T-helper 22 cell (primary cell): ENCODE results near the gene GNAI2.
A peak's percentile ranks its signal among the peaks of the same experiment; 100 is the strongest.
"Not testable (repeated sequence)": the region's sequence is repeated elsewhere in the genome, so short reads cannot be mapped to it uniquely, and the experiment has no call there.

Source experiments
- DNase-seq: peaks from one replicate; pipeline ENCODE4 v3.0.0-alpha.2; 2020; ENCODE audit warnings: low read depth

GNAI2 gene

DNA sequence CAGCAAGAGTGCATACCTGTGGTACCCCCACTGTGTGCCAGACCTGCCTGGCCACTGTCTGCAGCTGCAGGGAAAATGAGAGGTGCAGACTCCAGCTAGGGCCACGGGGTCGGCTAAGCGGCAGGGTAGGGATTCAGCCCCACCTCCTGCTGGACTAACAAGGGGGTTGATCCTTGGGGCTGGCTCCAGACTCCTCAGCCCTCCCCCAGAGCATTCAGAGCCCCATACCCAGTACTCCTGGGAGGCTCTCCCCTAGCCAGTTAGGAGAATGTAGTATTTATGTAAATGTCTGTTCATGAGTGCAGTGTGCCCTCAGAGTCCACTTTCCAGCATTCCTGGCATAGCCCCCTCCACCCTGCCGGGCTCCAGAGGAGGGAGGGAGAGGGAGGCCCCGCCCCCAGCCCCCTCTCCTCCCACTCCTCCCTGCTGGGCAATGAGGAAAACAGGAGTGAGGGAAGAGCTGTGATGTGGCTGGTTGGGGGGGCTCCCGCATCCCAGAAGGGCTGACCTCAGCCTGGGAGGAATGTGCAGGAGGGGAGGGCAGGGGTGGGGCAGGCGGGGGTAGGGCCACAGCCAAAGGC, 28.5 kb downstream of the GNAI2 start:
- DNase-seq: no peak

DNA sequence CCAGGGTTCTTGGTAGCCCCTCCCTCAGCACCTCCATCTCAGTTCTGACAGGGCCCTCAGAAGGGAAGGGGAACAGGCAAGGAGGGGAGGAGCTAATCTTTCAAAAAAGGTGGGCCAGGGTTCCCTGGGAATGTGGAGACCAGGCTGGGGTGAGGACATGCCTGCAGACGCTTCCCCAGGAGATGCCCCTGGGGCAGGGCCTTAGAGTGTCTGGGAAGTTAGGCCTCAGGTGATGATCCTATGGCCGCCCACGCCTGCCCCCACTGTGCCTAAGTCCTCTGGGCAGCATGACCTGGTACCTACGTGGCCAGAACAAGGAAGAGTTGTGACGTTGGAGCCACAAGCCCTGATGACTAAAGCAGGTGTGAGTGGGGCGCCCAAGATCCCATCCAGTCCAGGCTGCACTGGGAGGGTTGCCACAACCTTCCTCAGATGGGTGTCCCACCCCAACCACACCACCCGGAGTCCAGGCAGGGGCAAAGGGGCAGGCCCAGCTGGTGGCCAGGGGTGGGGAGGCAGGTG, 29.0 kb downstream of the GNAI2 start:
- no peak for DNase-seq

DNA sequence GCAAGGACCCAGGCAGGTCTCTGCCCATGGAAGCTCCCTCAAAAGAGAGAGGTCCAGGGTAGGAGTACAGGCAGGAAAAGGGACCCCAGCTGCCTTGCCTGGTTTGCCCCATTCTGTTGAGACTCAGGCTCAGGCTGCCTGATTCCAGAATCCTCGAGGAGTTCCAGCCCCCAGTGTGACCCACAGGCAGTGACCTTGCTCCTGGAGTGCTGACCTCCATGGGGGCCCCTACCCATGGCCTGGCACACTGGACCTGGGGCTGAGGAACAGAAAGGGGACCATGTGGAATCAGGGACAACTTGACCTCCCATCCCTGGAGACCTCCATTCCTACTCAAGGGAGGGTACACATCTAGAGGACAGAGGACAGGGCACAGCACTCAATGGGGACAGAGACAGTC, 29.6 kb downstream of the GNAI2 start:
- DNase-seq: no peak

DNA sequence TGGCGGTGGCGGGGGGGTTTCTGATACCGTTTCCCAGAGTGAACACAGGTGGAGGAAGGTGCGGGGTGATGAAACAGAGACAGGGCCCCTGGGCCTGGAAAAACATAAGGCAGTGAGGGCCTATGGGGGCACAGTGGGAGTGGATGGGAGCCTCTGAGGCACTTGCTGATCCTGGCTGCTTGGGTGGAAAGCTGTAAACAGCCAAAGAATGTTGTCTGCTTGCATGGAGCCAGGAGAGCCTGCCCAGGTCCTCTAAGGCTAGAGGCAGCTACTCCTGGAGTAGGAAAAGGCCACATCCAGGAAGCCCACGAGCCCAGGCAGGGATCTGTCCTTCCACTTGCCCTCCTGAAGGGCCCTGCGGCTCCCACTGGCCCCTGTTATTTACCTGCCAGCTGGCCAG, 30.0 kb downstream of the GNAI2 start:
- no peak for DNase-seq

DNA sequence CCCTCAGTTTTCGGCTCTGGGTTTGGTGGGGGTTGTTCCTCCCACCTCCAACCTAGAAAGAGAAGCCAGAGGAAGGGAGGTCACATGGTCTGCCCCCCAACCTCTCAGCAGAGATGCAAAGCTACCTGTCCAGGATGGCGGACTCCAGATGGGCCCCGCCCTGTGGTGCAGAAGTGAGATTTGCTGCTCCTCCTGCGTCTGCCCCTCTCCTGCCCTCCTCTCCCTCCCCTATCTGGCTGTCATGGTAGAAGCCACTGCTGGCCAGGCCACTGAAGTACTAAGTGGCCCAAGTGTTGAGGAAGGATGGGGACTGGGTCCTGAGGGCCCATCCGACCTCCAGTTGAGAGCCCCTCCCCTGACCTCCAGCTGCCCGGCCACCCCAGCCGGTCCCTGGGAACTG, 30.8 kb downstream of the GNAI2 start:
- no peak for DNase-seq

DNA sequence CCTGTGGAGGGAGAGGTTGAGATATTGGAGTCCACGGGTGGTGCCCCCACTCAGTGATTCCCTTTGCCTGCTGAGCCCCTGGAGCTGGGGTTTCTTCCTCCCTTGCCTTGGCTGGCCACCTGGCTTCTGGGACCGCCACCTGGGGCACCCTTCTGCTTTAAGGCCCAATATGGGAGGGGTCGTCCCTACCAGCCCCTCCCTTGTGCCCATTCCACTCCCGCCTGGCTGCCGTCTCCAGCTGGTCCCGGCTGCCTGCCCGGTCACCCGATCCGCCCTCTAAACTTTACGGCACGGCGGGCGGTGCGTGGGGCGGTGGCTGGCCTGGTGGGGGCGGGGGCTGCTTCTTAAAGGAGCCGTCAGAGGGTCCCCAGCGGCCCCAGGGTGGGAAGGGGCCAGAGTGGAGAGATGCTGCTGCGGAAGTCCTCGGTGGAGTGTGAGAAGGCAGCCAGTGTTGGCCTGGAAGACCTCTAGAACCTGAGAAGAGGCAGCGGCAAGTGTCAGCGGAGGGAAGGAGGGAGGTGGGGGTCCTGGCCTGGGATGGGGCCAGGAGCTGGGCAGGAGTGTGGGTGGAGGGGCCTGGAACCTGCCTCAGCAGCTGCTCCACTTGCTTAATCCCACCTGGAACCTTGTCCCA, 31.4 kb downstream of the GNAI2 start:
- no peak for DNase-seq

DNA sequence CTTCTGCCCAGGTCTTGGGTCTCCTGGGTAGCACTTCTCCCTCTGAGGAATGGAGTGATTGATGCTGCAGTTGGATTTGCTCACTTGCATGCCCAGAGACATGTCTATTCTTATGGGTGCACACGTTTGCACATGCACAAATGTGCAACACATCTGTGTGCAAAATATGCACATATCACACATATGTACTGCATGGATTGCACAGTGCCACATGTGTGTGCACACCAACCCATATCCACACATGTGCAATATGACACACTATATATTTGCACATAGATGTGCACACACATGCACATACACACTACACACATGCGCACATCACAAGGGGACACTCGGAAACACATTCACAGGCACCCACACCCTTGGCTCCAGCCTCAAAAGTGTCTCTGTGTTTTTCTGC, 32.3 kb downstream of the GNAI2 start:
- no peak for DNase-seq

DNA sequence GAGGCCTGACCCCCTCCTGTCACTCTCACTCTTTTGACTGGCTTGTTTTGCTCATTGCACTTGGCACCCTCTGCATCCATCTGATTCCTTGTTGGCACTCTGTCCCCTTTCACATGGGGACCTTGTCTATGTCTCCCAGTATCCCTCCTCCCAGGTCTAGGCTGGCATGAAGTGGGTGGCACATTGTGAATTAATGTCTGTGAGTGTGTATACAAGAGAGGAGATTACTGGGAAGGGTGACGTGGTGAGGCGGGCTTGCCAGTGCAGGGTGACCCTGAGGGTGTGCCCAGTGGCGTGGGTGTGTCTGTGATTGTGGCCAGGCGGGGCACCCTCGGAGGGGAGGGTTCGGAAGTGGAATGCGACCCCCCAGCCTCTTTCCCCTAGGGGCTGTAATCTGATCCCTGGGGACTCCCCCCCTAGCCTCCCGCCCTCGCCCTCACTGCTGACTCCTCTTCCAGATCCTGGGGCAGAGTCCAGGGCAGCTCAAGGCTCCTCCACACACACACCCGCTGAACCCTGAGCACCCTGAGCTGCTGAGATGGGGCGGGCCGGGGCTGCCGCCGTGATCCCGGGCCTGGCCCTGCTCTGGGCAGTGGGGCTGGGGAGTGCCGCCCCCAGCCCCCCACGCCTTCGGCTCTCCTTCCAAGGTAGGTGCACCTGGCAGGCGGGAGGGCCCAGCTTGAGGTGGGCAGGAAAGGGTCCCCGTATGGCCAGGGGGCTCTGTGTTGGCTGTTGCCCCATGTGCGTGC, 32.9 kb downstream of the GNAI2 start, which contains the start of gene SEMA3B:
TSS of gene SEMA3B (plus strand) at position 445 of the 749 bp plus-strand sequence. CDS start at position 539, 94 bp downstream.
- DNase-seq: no peak

DNA sequence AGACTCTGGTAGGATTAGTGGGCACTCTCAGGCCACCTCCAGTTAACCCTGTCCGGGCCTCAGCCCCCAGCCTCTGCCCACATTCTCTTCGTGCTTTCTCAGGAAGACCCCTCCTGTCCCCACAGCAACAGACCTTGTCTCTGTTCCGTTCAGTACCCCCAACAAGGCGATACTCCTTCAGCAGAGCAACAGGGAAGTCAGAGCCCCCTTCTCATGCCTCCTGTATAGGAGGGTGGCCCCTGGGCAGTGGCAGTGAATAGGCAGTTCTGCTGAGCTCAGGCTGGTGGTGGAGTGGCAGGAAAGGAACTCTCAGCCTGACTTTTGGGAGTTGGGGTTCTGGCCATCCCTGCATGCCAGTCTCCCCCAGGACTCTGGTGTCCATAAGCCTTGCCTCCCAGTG, 33.5 kb downstream of the GNAI2 start:
- DNase-seq: no peak

DNA sequence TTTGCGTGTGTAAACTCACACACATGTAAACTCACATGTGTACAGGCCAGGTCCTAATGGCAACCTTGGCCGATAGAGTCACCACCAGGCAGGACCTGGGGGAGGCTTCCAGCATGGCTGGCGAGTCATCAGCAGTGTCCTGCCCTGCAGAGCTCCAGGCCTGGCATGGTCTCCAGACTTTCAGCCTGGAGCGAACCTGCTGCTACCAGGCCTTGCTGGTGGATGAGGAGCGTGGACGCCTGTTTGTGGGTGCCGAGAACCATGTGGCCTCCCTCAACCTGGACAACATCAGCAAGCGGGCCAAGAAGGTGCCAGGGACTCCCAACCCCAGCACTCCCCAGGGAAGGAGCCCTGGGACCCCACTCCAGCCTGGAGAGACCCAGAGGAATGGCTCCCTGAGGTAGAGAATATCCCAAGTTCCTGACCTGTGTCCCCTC, 34.0 kb downstream of the GNAI2 start:
- no peak for DNase-seq

DNA sequence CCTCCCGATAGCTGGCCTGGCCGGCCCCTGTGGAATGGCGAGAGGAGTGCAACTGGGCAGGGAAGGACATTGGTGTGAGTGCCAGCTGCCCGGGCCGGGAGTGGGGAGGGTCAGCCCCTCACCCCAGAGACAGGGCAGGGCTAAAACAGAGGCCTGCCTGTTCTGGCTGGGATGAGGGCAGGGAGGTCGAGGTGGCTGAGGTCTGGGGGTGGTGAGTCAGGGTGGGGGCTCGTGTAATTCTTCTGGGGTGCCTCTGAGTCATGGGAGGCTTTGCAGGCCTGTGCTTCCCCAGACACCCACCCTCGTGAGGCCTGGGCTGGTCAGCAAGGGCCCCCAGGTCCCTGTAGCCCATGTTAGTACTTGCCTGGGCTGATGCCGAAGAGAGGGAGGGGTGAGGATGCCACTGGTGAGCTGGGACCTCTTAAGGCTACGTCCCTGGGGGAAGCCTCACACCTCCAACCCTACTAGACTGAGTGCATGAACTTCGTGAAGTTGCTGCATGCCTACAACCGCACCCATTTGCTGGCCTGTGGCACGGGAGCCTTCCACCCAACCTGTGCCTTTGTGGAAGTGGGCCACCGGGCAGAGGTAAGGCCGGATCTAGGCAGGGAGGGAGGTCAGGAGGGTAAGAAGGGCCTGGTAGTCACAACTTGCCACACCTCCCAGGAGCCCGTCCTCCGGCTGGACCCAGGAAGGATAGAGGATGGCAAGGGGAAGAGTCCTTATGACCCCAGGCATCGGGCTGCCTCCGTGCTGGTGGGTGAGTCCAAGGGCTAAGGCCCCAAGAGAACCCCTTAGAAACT, 34.6 kb downstream of the GNAI2 start:
- DNase-seq: no peak

DNA sequence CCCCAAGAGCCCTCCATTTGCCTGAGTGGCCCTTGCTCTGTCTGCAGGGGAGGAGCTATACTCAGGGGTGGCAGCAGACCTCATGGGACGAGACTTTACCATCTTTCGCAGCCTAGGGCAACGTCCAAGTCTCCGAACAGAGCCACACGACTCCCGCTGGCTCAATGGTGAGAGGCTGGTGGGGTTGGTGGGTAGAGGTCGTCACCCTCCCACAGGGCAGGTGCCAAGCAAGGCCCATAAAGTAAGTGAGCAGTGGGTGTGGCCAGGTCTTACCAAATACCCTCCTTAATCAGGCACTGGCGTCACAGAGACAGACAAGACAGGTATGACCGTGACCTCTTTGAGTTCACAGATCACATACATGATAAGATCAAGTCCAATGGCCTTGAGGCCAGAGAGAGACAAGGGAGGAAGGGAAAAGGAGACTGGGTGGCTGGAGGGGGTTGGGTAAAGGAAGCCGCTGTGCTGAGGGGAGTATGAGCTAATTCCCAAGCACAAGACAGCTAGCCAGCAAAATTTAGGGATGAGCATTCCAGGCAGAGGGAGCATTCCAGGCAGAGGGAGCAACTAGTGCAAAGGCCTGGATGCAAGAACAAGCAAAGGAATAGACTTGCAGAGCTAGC, 35.4 kb downstream of the GNAI2 start:
- DNase-seq: no peak

DNA sequence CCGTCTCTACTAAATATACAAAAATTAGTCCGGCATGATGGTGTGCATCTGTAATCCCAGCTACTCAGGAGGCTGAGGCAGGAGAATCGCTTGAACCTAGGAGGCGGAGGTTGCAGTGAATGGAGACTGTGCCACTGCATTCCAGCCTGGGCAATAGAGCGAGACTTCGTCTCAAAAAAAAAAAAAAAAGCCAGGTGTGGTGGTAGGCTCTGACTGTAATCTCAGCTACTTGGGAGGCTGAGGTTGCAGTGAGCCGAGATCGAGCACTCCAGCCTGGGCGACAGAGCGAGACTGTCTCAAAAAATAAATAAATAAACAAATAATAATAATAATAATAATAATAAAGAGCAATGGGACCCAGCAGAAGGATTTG, 36.5 kb downstream of the GNAI2 start:
- not testable (repeated sequence) for DNase-seq

DNA sequence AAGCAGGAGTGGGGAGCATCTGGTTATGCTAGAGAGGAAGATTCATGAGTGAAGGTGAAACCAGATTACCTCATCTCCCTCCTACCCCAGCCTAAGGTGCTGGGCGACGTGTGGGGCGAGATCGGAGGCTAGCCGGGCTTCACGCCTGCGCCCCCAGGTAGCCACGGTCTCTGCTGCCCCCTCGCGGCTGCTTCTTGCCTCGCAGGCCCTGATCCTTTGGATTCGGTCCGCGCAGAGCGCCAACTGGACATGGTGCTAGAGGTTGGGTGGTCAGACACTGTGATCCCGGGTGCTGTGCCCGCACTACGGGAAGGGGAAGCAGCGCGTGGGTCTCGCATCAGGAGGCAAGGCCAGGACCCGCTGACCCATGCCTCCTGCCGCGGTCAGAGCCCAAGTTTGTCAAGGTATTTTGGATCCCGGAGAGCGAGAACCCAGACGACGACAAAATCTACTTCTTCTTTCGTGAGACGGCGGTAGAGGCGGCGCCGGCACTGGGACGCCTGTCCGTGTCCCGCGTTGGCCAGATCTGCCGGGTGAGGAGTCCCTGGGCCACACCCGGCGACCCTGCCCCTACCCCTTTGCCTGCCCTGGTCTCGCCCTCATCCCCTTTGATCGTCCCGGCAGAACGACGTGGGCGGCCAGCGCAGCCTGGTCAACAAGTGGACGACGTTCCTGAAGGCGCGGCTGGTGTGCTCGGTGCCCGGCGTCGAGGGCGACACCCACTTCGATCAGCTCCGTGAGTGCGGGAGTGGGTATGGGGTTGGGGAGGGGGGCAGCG, 37.1 kb downstream of the GNAI2 start:
- DNase-seq: peak; percentile 56

DNA sequence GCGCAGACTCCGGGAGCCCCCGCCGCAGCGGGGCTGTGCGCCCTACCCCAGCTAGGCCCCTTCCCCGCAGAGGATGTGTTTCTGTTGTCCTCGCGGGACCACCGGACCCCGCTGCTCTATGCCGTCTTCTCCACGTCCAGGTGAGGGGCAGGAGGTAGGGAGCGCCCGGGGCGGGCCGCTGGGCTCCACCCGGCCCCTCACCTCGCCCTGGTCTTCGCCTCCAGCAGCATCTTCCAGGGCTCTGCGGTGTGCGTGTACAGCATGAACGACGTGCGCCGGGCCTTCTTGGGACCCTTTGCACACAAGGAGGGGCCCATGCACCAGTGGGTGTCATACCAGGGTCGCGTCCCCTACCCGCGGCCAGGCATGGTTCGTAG, 37.7 kb downstream of the GNAI2 start:
- DNase-seq: no peak

DNA sequence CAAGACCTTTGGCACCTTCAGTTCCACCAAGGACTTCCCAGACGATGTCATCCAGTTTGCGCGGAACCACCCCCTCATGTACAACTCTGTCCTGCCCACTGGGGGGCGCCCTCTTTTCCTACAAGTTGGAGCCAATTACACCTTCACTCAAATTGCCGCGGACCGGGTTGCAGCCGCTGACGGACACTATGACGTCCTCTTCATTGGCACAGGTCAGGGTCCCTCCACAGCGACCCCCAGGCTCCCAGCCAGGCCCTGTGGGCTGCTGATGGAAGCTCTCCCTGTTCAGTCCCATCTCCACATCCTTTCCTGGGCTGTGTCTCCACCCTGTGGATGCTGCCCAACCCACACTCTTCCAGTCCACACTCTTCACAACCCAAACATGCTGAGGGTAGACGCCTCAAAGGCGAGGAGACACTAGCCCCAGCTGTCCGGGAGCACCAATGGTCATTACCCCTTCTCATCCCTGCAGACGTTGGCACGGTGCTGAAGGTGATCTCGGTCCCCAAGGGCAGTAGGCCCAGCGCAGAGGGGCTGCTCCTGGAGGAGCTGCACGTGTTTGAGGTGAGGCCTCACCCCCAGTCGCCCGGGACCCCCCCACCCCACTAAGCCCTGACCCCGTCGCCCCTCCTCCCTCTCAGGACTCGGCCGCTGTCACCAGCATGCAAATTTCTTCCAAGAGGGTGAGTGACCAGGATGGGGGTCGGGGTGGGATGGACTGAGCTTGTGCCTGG, 38.5 kb downstream of the GNAI2 start:
- peak; percentile 48 for DNase-seq

DNA sequence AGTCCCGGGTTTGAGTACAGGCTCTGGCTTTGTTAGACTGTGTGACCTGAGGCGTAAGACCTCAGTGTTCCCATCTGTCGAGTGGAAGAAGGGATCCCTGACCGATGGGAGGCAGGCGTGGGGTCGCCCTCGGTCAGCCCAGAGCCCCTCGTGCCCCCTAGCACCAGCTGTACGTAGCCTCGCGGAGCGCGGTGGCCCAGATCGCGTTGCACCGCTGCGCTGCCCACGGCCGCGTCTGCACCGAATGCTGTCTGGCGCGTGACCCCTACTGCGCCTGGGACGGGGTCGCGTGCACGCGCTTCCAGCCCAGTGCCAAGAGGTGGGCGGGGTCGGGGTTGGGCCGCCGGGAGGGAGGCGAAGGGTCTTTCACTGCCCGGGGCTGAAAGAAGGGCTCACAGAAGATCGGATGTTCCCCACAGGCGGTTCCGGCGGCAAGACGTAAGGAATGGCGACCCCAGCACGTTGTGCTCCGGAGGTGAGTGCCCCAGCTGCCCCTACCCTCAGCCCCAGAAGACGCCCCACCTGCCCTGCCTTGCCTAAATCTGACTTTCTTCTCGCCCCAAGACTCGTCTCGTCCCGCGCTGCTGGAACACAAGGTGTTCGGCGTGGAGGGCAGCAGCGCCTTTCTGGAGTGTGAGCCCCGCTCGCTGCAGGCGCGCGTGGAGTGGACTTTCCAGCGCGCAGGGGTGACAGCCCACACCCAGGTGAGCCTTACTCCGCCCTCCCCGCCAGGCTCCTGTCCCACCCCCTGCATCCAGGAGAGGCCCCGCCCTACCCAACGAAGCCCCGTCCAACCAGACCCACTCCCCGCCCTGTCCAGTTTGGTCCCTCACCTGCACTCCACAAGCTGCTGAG, 39.4 kb downstream of the GNAI2 start:
- no peak for DNase-seq

DNA sequence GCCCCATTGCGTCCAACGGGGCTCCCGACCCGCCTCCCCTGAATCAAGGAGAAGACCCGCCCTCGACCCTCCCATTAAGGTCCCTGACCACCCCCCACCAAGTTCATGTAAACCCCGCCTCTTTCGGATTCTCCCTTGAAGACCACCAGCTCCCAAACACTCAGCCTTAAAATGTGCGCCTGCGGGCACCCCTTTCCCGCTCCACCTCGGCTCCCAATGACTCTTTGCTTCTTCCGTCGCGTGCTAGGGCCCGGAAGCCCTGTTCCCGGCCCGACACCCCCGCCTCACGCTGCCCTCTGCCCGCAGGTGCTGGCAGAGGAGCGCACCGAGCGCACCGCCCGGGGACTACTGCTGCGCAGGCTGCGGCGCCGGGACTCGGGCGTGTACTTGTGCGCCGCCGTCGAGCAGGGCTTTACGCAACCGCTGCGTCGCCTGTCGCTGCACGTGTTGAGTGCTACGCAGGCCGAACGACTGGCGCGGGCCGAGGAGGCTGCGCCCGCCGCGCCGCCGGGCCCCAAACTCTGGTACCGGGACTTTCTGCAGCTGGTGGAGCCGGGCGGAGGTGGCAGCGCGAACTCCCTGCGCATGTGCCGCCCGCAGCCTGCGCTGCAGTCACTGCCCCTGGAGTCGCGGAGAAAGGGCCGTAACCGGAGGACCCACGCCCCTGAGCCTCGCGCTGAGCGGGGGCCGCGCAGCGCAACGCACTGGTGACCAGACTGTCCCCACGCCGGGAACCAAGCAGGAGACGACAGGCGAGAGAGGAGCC, 40.2 kb downstream of the GNAI2 start:
- no peak for DNase-seq

DNA sequence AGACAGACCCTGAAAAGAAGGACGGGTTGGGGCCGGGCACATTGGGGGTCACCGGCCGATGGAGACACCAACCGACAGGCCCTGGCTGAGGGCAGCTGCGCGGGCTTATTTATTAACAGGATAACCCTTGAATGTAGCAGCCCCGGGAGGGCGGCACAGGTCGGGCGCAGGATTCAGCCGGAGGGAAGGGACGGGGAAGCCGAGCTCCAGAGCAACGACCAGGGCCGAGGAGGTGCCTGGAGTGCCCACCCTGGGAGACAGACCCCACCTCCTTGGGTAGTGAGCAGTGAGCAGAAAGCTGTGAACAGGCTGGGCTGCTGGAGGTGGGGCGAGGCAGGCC, 40.7 kb downstream of the GNAI2 start:
- no peak for DNase-seq
